ENCODE data around the gene ZNF709. TPM values are rescaled to one million over a fixed set of nuclear protein-coding genes. Genes with fewer than 3 reads are reported as not detected.

Gene ZNF709
- total RNA-seq, 6 experiments from 2014 or later = 0.99 to 1.7 (median 1.2) TPM

DNA sequence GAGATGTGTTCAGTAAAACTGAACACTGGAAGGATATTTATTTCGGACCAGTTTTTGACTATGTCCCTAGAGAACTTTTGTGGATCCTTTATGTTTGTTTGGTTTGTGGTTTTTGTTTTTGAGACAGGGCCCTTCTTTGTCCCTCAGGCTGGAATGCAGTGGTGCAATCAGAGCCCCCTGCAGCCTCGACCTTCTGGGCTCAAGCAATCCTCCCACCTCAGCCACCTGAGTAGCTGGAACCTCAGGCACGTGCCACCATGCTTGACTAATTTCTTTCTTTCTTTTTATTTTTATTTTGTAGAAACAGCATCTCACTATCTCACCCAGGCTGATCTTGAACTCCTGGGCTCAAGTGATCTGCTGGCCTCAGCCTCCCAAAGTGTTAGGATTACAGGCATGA lies 955 bp upstream of the ZNF709 start:
- peaks cover 23% of the 10 kb centered on the region for H3K4me1 Mint-ChIP-seq (ENCODE audit: low read depth)
- no peak for DNase-seq
- no peak overlapping the region for H3K27ac Mint-ChIP-seq
- H3K36me3 Mint-ChIP-seq (ENCODE audit: low read depth) = 0 out of 2 replicates have a peak, but pooled peaks cover 6% of the 10 kb centered on the region
- peak overlapping the region; percentile 95 for H3K4me3 Mint-ChIP-seq
- no peaks in the 10 kb centered on the region for H3K9me3 Mint-ChIP-seq
- no peaks in the 10 kb centered on the region; the same call in none of the 2 replicates for H3K27me3 Mint-ChIP-seq (ENCODE audit: insufficient read depth)
- TF ChIP-seq, protein P1, sequence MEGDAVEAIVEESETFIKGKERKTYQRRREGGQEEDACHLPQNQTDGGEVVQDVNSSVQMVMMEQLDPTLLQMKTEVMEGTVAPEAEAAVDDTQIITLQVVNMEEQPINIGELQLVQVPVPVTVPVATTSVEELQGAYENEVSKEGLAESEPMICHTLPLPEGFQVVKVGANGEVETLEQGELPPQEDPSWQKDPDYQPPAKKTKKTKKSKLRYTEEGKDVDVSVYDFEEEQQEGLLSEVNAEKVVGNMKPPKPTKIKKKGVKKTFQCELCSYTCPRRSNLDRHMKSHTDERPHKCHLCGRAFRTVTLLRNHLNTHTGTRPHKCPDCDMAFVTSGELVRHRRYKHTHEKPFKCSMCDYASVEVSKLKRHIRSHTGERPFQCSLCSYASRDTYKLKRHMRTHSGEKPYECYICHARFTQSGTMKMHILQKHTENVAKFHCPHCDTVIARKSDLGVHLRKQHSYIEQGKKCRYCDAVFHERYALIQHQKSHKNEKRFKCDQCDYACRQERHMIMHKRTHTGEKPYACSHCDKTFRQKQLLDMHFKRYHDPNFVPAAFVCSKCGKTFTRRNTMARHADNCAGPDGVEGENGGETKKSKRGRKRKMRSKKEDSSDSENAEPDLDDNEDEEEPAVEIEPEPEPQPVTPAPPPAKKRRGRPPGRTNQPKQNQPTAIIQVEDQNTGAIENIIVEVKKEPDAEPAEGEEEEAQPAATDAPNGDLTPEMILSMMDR (IDR thresholded peaks at IDR 0.05) = no peak

DNA sequence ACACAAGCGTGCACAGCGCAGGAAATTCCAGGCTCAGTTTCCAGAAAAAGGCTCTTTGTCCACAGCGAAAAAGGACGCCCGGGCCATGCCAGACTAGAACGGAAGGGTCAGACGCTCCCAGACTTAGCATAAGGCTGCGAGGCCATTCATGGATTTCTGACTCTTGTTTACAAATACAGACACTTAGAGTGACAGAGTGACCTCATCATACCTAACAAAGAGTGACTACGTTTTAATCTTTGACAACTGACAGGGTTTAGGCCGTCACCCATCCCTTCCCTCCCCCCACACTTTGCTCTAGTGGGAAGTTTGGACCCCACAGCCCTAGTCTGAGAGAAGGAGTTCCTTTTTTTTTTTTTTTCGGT lies 418 bp upstream of the ZNF709 start:
- H3K27me3 Mint-ChIP-seq (ENCODE audit: insufficient read depth) = no peaks in the 10 kb centered on the region; the same call in none of the 2 replicates
- peaks cover 23% of the 10 kb centered on the region for H3K4me1 Mint-ChIP-seq (ENCODE audit: low read depth)
- no peaks in the 10 kb centered on the region for H3K9me3 Mint-ChIP-seq
- peak overlapping the region; percentile 95 for H3K4me3 Mint-ChIP-seq
- 0 out of 2 replicates have a peak, but pooled peaks cover 6% of the 10 kb centered on the region for H3K36me3 Mint-ChIP-seq (ENCODE audit: low read depth)
- no peak for DNase-seq
- TF ChIP-seq, protein P1 (IDR thresholded peaks at IDR 0.05) = no peak
- peak overlapping the region; percentile 69 for H3K27ac Mint-ChIP-seq

DNA sequence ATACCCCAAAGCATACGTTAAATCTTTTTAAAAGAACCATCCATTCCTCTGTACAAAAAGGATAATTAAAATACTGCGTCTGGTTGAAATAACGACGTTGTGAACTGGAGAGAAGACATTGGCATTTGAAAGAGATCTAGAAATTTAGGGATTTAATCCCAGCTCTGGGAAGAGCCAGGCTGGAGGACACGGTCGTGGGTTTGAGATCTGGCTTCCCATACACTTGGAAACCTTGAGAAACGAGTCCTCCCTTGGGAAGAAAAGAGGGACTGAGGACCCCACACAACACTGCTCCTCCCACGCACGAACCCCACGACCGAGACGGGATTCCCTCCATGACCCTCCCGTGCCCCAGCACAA lies 625 bp downstream of the ZNF709 start:
- TF ChIP-seq, protein P1 (IDR thresholded peaks at IDR 0.05) = no peak
- Mint-ChIP-seq H3K27ac (no peak overlapping the region), H3K9me3 (no peaks in the 10 kb centered on the region), H3K4me3 (peak overlapping the region; percentile 95), H3K27me3 (ENCODE audit: insufficient read depth) (no peaks in the 10 kb centered on the region; the same call in 1 of the 2 replicates), H3K36me3 (ENCODE audit: low read depth) (peaks cover 7% of the 10 kb centered on the region; the same call in 1 of the 2 replicates), H3K4me1 (ENCODE audit: low read depth) (peaks cover 23% of the 10 kb centered on the region)
- DNase-seq = no peak

DNA sequence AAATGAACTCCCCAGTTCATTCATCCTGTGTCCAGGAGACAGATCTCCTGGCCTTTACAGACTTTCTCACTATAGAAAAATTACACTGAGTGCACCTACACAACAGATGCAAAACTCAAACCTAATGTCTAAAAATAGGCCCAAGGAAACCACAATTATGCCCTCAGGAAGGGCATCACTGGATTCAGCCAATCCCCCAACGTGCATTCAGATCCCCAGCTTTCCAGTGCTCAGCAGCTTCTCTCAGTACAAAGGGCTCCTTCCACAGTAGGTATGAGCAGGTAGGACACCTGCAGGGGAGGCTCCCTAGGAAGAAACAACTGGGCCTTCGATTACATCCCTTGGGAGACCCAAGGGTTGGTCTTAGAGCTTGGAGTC lies 2.1 kb downstream of the ZNF709 start:
- Mint-ChIP-seq H3K4me1 (ENCODE audit: low read depth) (peaks cover 23% of the 10 kb centered on the region), H3K27me3 (ENCODE audit: insufficient read depth) (no peaks in the 10 kb centered on the region; the same call in 1 of the 2 replicates), H3K4me3 (no peak overlapping the region; the same call in 1 of the 2 replicates), H3K36me3 (ENCODE audit: low read depth) (peaks cover 21% of the 10 kb centered on the region), H3K27ac (no peak overlapping the region), H3K9me3 (0 out of 2 replicates have a peak, but pooled peaks cover 7% of the 10 kb centered on the region)
- TF ChIP-seq, protein P1 (IDR thresholded peaks at IDR 0.05) = no peak
- DNase-seq = no peak

DNA sequence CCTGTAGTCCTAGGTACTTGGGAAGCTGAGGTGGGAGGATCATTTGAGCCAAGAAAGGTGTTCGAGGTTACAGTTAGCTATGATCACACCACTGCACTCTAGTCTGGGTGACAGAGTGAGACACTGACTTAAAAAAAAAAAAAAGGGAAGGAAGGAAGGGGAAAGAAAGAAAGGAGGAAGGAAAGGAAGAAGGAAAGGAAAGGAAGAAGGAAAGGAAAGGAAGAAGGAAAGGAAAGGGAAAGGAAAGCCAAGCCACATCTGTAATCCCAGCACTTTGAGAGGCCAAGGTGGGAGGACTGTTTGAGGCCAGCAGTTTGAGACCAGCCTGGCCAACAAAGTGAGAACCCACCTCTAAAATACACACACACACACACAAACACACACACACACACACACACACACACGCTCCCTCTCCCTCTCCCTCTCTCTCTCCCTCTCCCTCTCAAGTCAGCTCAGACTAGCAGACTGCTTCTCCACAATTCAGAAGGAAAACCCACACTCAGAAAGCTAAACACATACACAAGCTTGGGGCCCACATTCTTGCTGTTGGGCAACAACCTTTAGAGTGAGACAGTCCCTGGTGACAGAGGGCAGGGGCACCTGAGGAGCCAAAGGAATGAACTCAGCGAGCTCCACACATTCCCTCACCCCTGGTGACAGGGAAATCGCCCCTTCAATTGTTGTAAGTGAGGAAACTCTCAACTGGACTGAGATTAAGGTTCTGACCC lies 2.7 kb downstream of the ZNF709 start:
- Mint-ChIP-seq H3K4me1 (ENCODE audit: low read depth) (peaks cover 23% of the 10 kb centered on the region), H3K27me3 (ENCODE audit: insufficient read depth) (no peaks in the 10 kb centered on the region; the same call in 1 of the 2 replicates), H3K36me3 (ENCODE audit: low read depth) (peaks cover 22% of the 10 kb centered on the region), H3K9me3 (0 out of 2 replicates have a peak, but pooled peaks cover 8% of the 10 kb centered on the region), H3K27ac (no peak overlapping the region), H3K4me3 (no peak overlapping the region)
- TF ChIP-seq, protein P1 (IDR thresholded peaks at IDR 0.05) = no peak
- no peak for DNase-seq
